HL-60/S4 treated with retinoic acid at 250 ng/mL for 4 days and 3 days (cell line): ENCODE measurements around the gene MRLN.
"Not testable (repeated sequence)": the region's sequence is repeated elsewhere in the genome, so short reads cannot be mapped to it uniquely, and the experiment has no call there.

ENCODE experiments used
- in situ Hi-C: fragments of 300-500 bp; cut with MboI; formaldehyde crosslinking; loops from 2 replicates; pipeline ENCODE4 v1.7.0; 2022; ENCODE audit warnings: low sequenced_read_pairs

Gene MRLN

GRCh38 chr10:59748834-59749233, 4.4 kb downstream of the MRLN start:
- in situ Hi-C loops: no loop called here

- in situ Hi-C loops: no loop called here
Observed at GRCh38 chr10:59745163-59745650, 8.0 kb downstream of the MRLN start.

GRCh38 chr10:59744762-59745161, 8.5 kb downstream of the MRLN start:
- in situ Hi-C loops: not testable (repeated sequence)

GRCh38 chr10:59744156-59744555, 9.1 kb downstream of the MRLN start:
- in situ Hi-C loops: not testable (repeated sequence)

GRCh38 chr10:59741583-59741982, 11.7 kb downstream of the MRLN start:
- in situ Hi-C loops: no loop called here

- in situ Hi-C loops: no loop called here
Observed at GRCh38 chr10:59741048-59741447, 12.2 kb downstream of the MRLN start.

GRCh38 chr10:59736749-59737148, 16.5 kb downstream of the MRLN start:
- in situ Hi-C loops: no loop called here

- in situ Hi-C loops: no loop called here
Observed at GRCh38 chr10:59735296-59735695, 18.0 kb downstream of the MRLN start.

- in situ Hi-C loops: no loop called here
Observed at GRCh38 chr10:59734014-59734462, 19.2 kb downstream of the MRLN start.

- in situ Hi-C loops: not testable (repeated sequence)
Observed at GRCh38 chr10:59733321-59734013, 19.8 kb downstream of the MRLN start.

GRCh38 chr10:59732849-59733248, 20.4 kb downstream of the MRLN start:
- in situ Hi-C loops: not testable (repeated sequence)

GRCh38 chr10:59729167-59729566, 24.1 kb downstream of the MRLN start:
- in situ Hi-C loops: not testable (repeated sequence)

GRCh38 chr10:59724098-59724938, 28.9 kb downstream of the MRLN start:
- in situ Hi-C loops: no loop called here

- in situ Hi-C loops: no loop called here
Observed at GRCh38 chr10:59720377-59720776, 32.9 kb downstream of the MRLN start.

- in situ Hi-C loops: no loop called here
Observed at GRCh38 chr10:59719374-59719773, 33.9 kb downstream of the MRLN start.

- in situ Hi-C loops: no loop called here
Observed at GRCh38 chr10:59718257-59718656, 35.0 kb downstream of the MRLN start.

- in situ Hi-C loops: no loop called here
Observed at GRCh38 chr10:59713196-59713821, 39.9 kb downstream of the MRLN start.

GRCh38 chr10:59711871-59712494, 41.3 kb downstream of the MRLN start:
- in situ Hi-C loops: no loop called here

GRCh38 chr10:59709395-59710125, 43.7 kb downstream of the MRLN start, which contains the start of gene SLC16A9:
Gene SLC16A9 (minus strand): TSS chr10:59709850. CDS start chr10:59684291, 25,559 bp downstream.
- in situ Hi-C loops: no loop called here

- in situ Hi-C loops: no loop called here
Observed at GRCh38 chr10:59708816-59709394, 44.4 kb downstream of the MRLN start.
